ENCODE measurements around the gene WWTR1. TPM values are rescaled to one million over a fixed set of nuclear protein-coding genes. Genes with fewer than 3 reads are reported as not detected.

Gene WWTR1
- polyA plus RNA-seq, 1 experiment: 119 TPM

- no peak for DNase-seq (ENCODE audit: low read depth)
- POLR2A ChIA-PET: no interaction called here
Measured at GRCh38 chr3:149511040-149511626, 146.7 kb downstream of the WWTR1 start.

GRCh38 chr3:149510480-149510879 is 147.3 kb downstream of the WWTR1 start:
- no peaks in the 10 kb centered on the region for H3K27me3 ChIP-seq (ENCODE audit: control insufficient read depth, insufficient read depth, low read length)
- TF ChIP-seq CTCF (IDR thresholded peaks at IDR 0.05; ENCODE audit: insufficient read depth, low read depth, low read length): no peak
- POLR2A ChIA-PET: no interaction called here
- CTCF ChIA-PET: interaction anchor here (0.7 to 1.9 kb wide), 6 partner anchors 8 to 299 kb away, joined by 3 to 9 read pairs (median 4); no protein-coding TSS in a partner anchor
- no peak for DNase-seq (ENCODE audit: low read depth)
- H3K36me3 ChIP-seq (ENCODE audit: control insufficient read depth, insufficient read depth, low read length): no peaks in the 10 kb centered on the region
- no peak overlapping the region for H3K4me3 ChIP-seq (ENCODE audit: low read depth, low read length)

More at GRCh38 chr3:149511040-149511626, 146.7 kb downstream of the WWTR1 start:
- Histone ChIP-seq H3K4me3 (ENCODE audit: low read depth, low read length) (no peak overlapping the region), H3K36me3 (ENCODE audit: control insufficient read depth, insufficient read depth, low read length) (no peaks in the 10 kb centered on the region), H3K27me3 (ENCODE audit: control insufficient read depth, insufficient read depth, low read length) (no peaks in the 10 kb centered on the region)
- CTCF ChIA-PET: interaction anchor here (0.6 to 2.7 kb wide), 11 partner anchors 9 to 496 kb away, joined by 3 to 15 read pairs (median 4); no protein-coding TSS in a partner anchor
- no peak for TF ChIP-seq CTCF (IDR thresholded peaks at IDR 0.05; ENCODE audit: insufficient read depth, low read depth, low read length)

- Histone ChIP-seq H3K4me3 (ENCODE audit: low read depth, low read length) (no peak overlapping the region), H3K27me3 (ENCODE audit: control insufficient read depth, insufficient read depth, low read length) (no peaks in the 10 kb centered on the region), H3K36me3 (ENCODE audit: control insufficient read depth, insufficient read depth, low read length) (no peaks in the 10 kb centered on the region)
- ChIA-PET CTCF (interaction anchor here (0.7 to 1.9 kb wide), 8 partner anchors 23 to 299 kb away, joined by 3 to 10 read pairs (median 4); no protein-coding TSS in a partner anchor), POLR2A (no interaction called here)
- TF ChIP-seq CTCF (IDR thresholded peaks at IDR 0.05; ENCODE audit: insufficient read depth, low read depth, low read length): no peak
- no peak for DNase-seq (ENCODE audit: low read depth)
Measured at GRCh38 chr3:149509526-149509925, 148.3 kb downstream of the WWTR1 start.

- Histone ChIP-seq H3K36me3 (ENCODE audit: control insufficient read depth, insufficient read depth, low read length) (no peaks in the 10 kb centered on the region), H3K27me3 (ENCODE audit: control insufficient read depth, insufficient read depth, low read length) (no peaks in the 10 kb centered on the region), H3K4me3 (ENCODE audit: low read depth, low read length) (no peak overlapping the region)
- no peak for TF ChIP-seq CTCF (IDR thresholded peaks at IDR 0.05; ENCODE audit: insufficient read depth, low read depth, low read length)
- ChIA-PET POLR2A (interaction anchor here (0.6 to 0.7 kb wide), 2 partner anchors 39 to 63 kb away, joined by 4 to 6 read pairs; no protein-coding TSS in a partner anchor), CTCF (interaction anchor here (0.9 to 1.9 kb wide), 2 partner anchors 27 to 301 kb away, joined by 3 to 10 read pairs; no protein-coding TSS in a partner anchor)
- no peak for DNase-seq (ENCODE audit: low read depth)
Measured at GRCh38 chr3:149507491-149508324, 150.1 kb downstream of the WWTR1 start.

- ChIA-PET POLR2A (interaction anchor here (0.7 kb wide), 1 partner anchor 39 kb away, joined by 6 read pairs; no protein-coding TSS in a partner anchor), CTCF (interaction anchor here (0.9 to 1.1 kb wide), 3 partner anchors 11 to 154 kb away, joined by 3 read pairs; no protein-coding TSS in a partner anchor)
- no peak for DNase-seq (ENCODE audit: low read depth)
- no peaks in the 10 kb centered on the region for H3K36me3 ChIP-seq (ENCODE audit: control insufficient read depth, insufficient read depth, low read length)
- no peak for TF ChIP-seq CTCF (IDR thresholded peaks at IDR 0.05; ENCODE audit: insufficient read depth, low read depth, low read length)
- H3K4me3 ChIP-seq (ENCODE audit: low read depth, low read length): no peak overlapping the region
- H3K27me3 ChIP-seq (ENCODE audit: control insufficient read depth, insufficient read depth, low read length): no peaks in the 10 kb centered on the region
Measured at GRCh38 chr3:149506965-149507364, 150.9 kb downstream of the WWTR1 start.
